Measurements from ENCODE around the gene DUX4.
"Not testable (repeated sequence)": the region's sequence is repeated elsewhere in the genome, so short reads cannot be mapped to it uniquely, and the experiment has no call there.

- TF ChIP-seq CTCF (conservative IDR thresholded peaks at IDR 0.05); EZH2 (IDR thresholded peaks at IDR 0.05; ENCODE audit: low read depth): not testable (repeated sequence)
Measured at GRCh38 chr4:190173428-190173827, at the start of gene DUX4.

Data from PC-9 (cell line).